ENCODE results near the gene ESPN. TPM values are rescaled to one million over a fixed set of nuclear protein-coding genes. Genes with fewer than 3 reads are reported as not detected.
"Not testable (repeated sequence)": the region's sequence is repeated elsewhere in the genome, so short reads cannot be mapped to it uniquely, and the experiment has no call there.

The ESPN gene
- total RNA-seq, 1 donor from 2014 or later: 0.18 TPM

GRCh38 chr1:6450005-6450450 lies 25.5 kb downstream of the ESPN start:
- no peak overlapping the region for H3K27ac Mint-ChIP-seq
- TF ChIP-seq CTCF (IDR thresholded peaks at IDR 0.05): no peak
- intact Hi-C loops (cut with micrococcal nuclease): no loop called here
- no peaks in the 10 kb centered on the region for H3K36me3 Mint-ChIP-seq (ENCODE audit: low read depth)
- H3K4me3 Mint-ChIP-seq: no peak overlapping the region
- no peak for ATAC-seq (ENCODE audit: low read depth)
- peaks cover 40% of the 10 kb centered on the region for H3K27me3 Mint-ChIP-seq
- POLR2A ChIA-PET: no interaction called here
- no peaks in the 10 kb centered on the region for H3K9me3 Mint-ChIP-seq
- CTCF ChIA-PET: no interaction called here
- H3K4me1 Mint-ChIP-seq: peaks cover 17% of the 10 kb centered on the region
- no peak for DNase-seq

- H3K9me3 Mint-ChIP-seq; H3K27ac Mint-ChIP-seq; DNase-seq; intact Hi-C loops (cut with micrococcal nuclease); ATAC-seq (ENCODE audit: low read depth); CTCF ChIA-PET; H3K36me3 Mint-ChIP-seq (ENCODE audit: low read depth); POLR2A ChIA-PET; H3K4me3 Mint-ChIP-seq: not testable (repeated sequence)
- peaks cover 17% of the 10 kb centered on the region for H3K4me1 Mint-ChIP-seq
- peaks cover 38% of the 10 kb centered on the region for H3K27me3 Mint-ChIP-seq
Observed at GRCh38 chr1:6450486-6450885, 25.9 kb downstream of the ESPN start.

GRCh38 chr1:6450943-6451373 lies 26.4 kb downstream of the ESPN start:
- TF ChIP-seq CTCF (IDR thresholded peaks at IDR 0.05): no peak
- H3K36me3 Mint-ChIP-seq (ENCODE audit: low read depth): no peaks in the 10 kb centered on the region
- H3K9me3 Mint-ChIP-seq: no peaks in the 10 kb centered on the region
- POLR2A ChIA-PET: no interaction called here
- H3K4me1 Mint-ChIP-seq: peaks cover 19% of the 10 kb centered on the region
- intact Hi-C loops (cut with micrococcal nuclease): no loop called here
- H3K4me3 Mint-ChIP-seq: no peak overlapping the region
- H3K27ac Mint-ChIP-seq: no peak overlapping the region
- H3K27me3 Mint-ChIP-seq: peaks cover 36% of the 10 kb centered on the region
- CTCF ChIA-PET: no interaction called here
- DNase-seq (no peak), ATAC-seq (ENCODE audit: low read depth) (no peak)

- intact Hi-C loops (cut with micrococcal nuclease): not testable (repeated sequence)
Observed at GRCh38 chr1:6453895-6454855, 29.6 kb downstream of the ESPN start.

GRCh38 chr1:6454856-6455751 lies 30.5 kb downstream of the ESPN start:
- Mint-ChIP-seq H3K4me3 (no peak overlapping the region), H3K36me3 (ENCODE audit: low read depth) (no peaks in the 10 kb centered on the region), H3K4me1 (peaks cover 11% of the 10 kb centered on the region), H3K9me3 (no peaks in the 10 kb centered on the region), H3K27me3 (peaks cover 33% of the 10 kb centered on the region), H3K27ac (no peak overlapping the region)
- TF ChIP-seq CTCF (IDR thresholded peaks at IDR 0.05): no peak
- intact Hi-C loops (cut with micrococcal nuclease): no loop called here
- ChIA-PET CTCF (no interaction called here), POLR2A (no interaction called here)
- DNase-seq (no peak), ATAC-seq (ENCODE audit: low read depth) (no peak)

More at GRCh38 chr1:6453895-6454855, 29.6 kb downstream of the ESPN start:
- H3K27ac Mint-ChIP-seq; ATAC-seq (ENCODE audit: low read depth); CTCF ChIA-PET; DNase-seq; H3K4me3 Mint-ChIP-seq; H3K36me3 Mint-ChIP-seq (ENCODE audit: low read depth); H3K4me1 Mint-ChIP-seq; H3K9me3 Mint-ChIP-seq; POLR2A ChIA-PET: not testable (repeated sequence)
- H3K27me3 Mint-ChIP-seq: peaks cover 35% of the 10 kb centered on the region

GRCh38 chr1:6455752-6456520 lies 31.4 kb downstream of the ESPN start:
- H3K4me1 Mint-ChIP-seq: peaks cover 20% of the 10 kb centered on the region
- intact Hi-C loops (cut with micrococcal nuclease); H3K27ac Mint-ChIP-seq; H3K9me3 Mint-ChIP-seq; ATAC-seq (ENCODE audit: low read depth); H3K36me3 Mint-ChIP-seq (ENCODE audit: low read depth); CTCF ChIA-PET; POLR2A ChIA-PET; H3K4me3 Mint-ChIP-seq; DNase-seq: not testable (repeated sequence)
- peaks cover 34% of the 10 kb centered on the region for H3K27me3 Mint-ChIP-seq
